Stimulated activated CD4-positive, alpha-beta T cell treated with anti-CD3 and anti-CD28 coated beads, Interleukin-1b, Interleukin-23, amount 100 ng/mL, for 4 hours (primary cell): ENCODE measurements around the gene DHODH.

ENCODE experiments used
- DNase-seq, 2 donors: peaks; one replicate each; pipeline ENCODE4 v3.0.0-alpha.2; 2020; ENCODE audit warnings: low read depth in 2 of 2

DHODH gene

GRCh38 chr16:72013888-72014581 is 5.5 kb downstream of the DHODH start:
- no peak for DNase-seq

GRCh38 chr16:72014675-72015074 is 6.1 kb downstream of the DHODH start:
- no peak for DNase-seq

GRCh38 chr16:72015124-72015523 is 6.6 kb downstream of the DHODH start:
- no peak for DNase-seq

DNA sequence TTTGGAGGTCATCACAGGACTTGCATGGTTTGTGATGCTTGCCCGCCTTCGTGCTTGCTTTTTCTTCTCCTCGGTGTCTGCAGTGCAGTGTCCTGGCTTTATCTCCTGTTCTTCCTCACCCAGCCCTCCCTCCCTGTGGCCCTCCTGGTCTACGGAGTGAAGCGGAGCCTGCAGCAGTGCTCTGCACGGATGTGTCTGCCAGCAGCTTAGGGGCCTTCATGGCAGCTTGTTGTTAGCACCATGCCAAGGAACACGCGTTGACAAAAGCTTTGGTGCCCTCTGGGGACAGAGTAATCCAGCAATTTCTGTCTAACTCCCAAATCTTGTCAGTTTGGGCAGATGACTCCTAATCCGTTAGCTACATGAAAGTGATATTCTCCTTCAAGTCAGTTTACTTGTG is 9.9 kb downstream of the DHODH start:
- DNase-seq, result no peak

- DNase-seq, result no peak
Measured at GRCh38 chr16:72021043-72021442, 12.5 kb downstream of the DHODH start.

- DNase-seq, result no peak
Measured at GRCh38 chr16:72022127-72022526, 13.6 kb downstream of the DHODH start.

- DNase-seq, result no peak
Measured at GRCh38 chr16:72023962-72024361, 15.4 kb downstream of the DHODH start.

DNA sequence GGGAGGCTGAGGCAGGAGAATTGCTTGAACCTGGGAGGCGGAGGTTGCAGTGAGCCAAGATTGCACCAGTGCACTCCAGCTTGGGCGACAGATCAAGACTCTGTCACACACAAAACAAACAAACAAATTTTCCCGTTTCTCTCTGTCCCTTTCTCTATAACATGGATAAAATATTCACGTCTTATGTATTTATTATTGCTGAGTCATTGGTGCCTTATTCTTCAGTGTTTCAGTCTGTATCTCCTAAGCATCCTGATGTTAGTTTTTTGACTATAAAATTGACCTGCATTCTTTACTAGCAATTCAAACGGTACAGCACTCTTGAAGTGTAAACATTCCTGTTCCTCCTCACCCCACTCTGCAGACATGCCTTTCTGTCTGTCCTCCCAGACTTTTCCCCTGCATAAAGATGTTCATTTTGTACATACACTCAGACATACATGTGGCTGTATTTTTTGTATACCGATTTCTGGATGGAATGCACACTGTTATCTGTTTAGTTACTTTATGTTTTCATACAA is 16.4 kb downstream of the DHODH start:
- DNase-seq, result no peak

GRCh38 chr16:72025404-72026114 is 17.0 kb downstream of the DHODH start:
- no peak for DNase-seq

GRCh38 chr16:72027669-72028378 is 19.3 kb downstream of the DHODH start:
- no peak for DNase-seq

DNA sequence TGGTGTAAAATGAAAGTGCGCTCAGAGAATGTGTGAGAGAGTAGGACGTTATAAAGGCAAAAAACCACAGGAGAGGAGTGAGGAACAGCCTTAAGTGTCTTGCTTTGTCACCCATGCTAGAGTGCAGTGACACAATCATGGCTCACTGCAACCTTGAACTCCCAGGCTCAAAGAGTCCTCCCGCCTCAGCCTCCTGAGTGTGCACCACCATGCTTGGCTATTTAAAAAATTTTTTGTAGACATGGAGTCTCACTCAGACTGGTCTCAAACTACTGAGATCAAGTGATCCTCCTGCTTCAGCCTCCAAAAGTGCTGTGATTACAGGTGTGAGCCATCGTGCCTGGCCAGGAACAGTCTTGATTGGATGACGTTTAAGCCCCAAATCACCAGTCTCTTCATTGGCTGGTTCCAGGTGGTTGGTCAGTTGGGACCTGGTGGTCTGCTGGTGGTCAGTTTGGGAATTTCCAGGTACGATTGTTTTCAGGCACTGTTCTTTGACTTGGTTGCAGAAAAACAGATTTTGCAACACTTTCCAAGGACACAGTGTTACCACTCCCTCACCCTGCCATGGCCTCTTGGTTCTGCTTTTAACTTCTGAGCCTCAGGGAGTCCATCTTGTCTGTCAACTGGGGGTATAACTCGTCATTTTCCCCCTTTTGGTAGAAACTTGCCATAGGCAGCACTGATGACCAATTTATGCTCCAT is 21.2 kb downstream of the DHODH start:
- no peak for DNase-seq

DNA sequence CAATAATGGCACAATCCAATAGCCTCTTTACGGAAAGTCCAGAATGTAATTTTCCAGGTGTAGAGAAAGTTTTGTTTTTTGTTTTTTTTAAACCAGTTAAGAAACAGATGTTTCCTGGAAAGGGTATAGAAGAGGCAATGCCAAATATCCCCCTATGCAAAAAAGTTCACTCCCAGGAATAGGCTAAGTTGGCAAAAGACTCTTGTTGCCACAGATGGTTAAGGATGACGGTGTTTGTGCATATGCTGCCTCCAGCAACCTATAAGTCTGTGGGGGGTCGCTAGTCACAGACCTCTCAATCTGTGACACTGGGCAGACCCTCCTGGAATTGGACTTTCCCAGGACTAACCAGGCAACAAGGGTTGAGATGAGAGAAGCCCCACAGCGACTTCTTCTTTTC is 24.9 kb downstream of the DHODH start:
- DNase-seq, result no peak

- no peak for DNase-seq
Measured at GRCh38 chr16:72036098-72036497, 27.6 kb downstream of the DHODH start.

- DNase-seq, result no peak
Measured at GRCh38 chr16:72042157-72042660, 33.7 kb downstream of the DHODH start.

GRCh38 chr16:72043058-72043457 is 34.5 kb downstream of the DHODH start:
- DNase-seq, result no peak

GRCh38 chr16:72043539-72043938 is 35.0 kb downstream of the DHODH start:
- DNase-seq, result no peak

DNA sequence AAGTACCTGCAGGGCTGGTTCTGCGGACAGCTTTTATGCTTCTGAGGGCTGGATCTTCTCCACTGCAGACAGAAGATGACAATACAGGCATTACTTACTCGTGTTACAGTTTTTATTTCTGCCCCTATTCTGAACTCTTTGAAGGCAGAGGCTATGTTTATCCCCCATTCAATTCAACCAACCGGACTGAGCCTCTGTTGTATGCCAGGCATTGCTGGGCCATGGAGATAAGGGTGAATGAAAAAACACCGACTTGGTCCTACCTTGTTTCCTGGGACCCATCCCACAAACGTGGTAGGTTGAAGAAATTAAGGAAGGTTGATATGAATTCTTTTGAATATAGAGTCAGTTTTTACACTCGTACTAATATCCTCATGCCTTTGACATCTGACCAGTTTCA is 35.8 kb downstream of the DHODH start:
- DNase-seq, result no peak

GRCh38 chr16:72044825-72045359 is 36.3 kb downstream of the DHODH start:
- DNase-seq, result no peak

GRCh38 chr16:72049110-72049509 is 40.6 kb downstream of the DHODH start:
- no peak for DNase-seq

- DNase-seq, result no peak
Measured at GRCh38 chr16:72050769-72051464, 42.4 kb downstream of the DHODH start.

DNA sequence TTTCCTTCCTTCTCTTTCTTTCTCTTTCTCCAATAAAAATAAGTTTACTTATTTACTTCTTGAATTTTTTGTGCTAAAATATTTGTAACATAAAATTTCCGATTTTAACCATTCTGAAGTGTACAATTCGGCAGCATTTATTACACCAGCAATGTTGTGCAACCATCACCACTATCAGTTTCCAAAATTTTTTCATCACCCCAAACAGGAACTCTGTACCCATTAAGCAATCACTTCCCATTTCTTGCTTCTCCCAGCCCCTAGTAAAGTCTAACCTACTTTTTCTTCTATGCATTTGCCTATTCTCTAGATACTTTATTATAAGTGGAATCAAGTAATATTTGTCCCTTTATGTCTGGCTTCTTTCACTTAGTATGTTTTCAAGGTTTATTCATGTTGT is 43.3 kb downstream of the DHODH start:
- no peak for DNase-seq
